ENCODE data around the gene ADARB1. TPM values are rescaled to one million over a fixed set of nuclear protein-coding genes. Genes with fewer than 3 reads are reported as not detected.

ADARB1 gene
- polyA plus RNA-seq, 3 donors from 2014 or later, result 3.0 to 4.5 (median 3.4) TPM

DNA sequence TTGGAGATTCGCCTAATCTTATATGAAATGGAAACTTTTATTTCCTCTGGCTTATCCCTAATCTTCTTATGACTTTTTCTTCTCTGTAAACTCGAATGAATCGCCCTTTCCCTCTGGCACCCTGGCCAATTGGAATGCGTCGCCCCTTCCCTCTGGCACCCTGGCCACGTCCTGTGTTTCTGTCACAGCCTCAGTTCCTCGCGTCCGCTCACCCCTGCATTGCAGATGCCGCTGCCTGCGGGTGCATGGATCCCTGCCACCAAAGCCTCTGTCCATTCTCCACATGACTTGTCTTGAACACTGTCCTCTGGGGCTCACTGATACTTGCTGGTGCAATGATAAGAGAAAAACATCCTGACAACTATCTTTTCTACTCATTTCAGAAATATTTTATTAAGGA is 104.6 kb downstream of the ADARB1 start:
- Mint-ChIP-seq H3K4me1 (no peaks in the 10 kb centered on the region), H3K27me3 (ENCODE audit: low read depth in 3 of 3) (peaks cover 0 to 2% (median 2%) of the 10 kb centered on the region in 3 donors)

DNA sequence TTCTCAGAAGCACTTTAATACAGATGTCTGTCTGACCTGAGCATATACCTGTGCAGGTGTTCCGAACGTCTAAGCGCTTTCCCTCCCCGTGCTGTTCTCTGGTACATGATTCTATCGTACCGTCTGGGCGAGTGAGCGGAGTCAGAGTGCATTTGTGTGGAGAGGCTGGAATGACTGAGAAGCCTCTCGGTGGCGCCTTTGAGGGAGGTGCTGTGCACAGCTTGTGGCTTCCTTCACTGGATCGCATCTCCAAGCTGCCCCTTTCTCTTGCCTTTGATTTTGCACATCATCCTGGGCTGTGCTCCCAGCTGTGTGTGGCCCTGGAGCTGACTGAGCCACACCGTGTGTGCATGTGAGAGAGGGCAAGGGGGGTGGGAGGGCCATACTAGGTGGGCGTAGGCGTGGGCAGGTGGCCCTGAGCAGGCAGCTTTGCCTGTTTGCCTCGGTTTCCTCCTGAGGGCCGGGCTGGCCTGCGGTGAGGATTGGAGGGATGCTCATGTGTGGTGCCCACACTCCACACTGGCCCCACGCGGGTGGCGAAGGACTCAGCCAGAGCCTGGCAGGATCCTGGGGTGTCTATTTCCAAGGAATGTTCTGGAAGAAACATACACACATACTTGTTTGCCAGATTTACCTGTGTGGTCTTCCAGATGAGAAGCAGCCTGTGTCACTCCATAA is 105.3 kb downstream of the ADARB1 start:
- Mint-ChIP-seq H3K4me3 (no peak overlapping the region), H3K36me3 (peaks cover 20 to 28% (median 26%) of the 10 kb centered on the region in 3 donors), H3K4me1 (no peaks in the 10 kb centered on the region), H3K9me3 (no peaks in the 10 kb centered on the region), H3K27me3 (ENCODE audit: low read depth in 3 of 3) (peaks cover 0 to 2% (median 2%) of the 10 kb centered on the region in 3 donors), H3K27ac (no peak overlapping the region)
- DNase-seq, result no peak

More for the DNA sequence above, 104.6 kb downstream of the ADARB1 start:
- Mint-ChIP-seq H3K9me3 (no peaks in the 10 kb centered on the region), H3K4me3 (no peak overlapping the region), H3K27ac (no peak overlapping the region), H3K36me3 (peaks cover 20 to 28% (median 26%) of the 10 kb centered on the region in 3 donors)
- DNase-seq, result no peak

DNA sequence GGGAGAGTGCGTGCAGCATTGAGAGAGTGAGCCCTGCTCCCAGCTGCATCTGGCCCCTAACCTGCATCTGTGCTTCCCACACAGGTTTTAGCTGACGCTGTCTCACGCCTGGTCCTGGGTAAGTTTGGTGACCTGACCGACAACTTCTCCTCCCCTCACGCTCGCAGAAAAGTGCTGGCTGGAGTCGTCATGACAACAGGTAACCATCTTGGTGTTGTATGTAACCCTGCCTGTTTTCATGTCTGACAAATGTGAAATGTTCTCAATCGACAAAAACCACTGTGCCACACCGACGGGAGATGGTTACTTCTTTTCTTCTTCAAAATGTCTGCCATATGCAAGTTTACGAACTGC is 105.8 kb downstream of the ADARB1 start:
- no peak overlapping the region for H3K27ac Mint-ChIP-seq
- peaks cover 21 to 33% (median 28%) of the 10 kb centered on the region in 3 donors for H3K36me3 Mint-ChIP-seq
- no peaks in the 10 kb centered on the region for H3K4me1 Mint-ChIP-seq

DNA sequence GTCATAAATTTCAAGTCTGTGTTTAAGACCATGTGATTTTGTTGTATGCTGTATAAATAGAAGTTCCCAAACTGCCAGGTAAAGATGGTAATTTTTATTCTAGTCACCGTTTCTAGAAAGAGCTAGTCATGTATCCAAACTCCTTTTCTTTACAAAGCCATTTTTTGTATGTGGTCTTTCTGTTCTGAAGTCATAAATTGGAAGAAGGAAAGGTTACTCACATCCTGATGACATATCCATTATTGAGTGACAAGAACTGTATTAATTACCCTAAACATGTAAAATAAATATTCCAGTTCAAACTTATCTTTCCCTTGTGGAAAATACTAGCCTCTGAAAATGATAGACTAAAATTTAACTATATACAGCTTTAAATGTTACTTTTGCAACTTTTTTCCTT is 108.6 kb downstream of the ADARB1 start:
- Mint-ChIP-seq H3K4me3 (no peak overlapping the region), H3K27me3 (ENCODE audit: low read depth in 3 of 3) (peaks cover 0 to 2% (median 2%) of the 10 kb centered on the region in 3 donors), H3K27ac (no peak overlapping the region), H3K9me3 (peaks cover 9 to 20% (median 14%) of the 10 kb centered on the region in 6 donors), H3K36me3 (peaks cover 37 to 54% (median 44%) of the 10 kb centered on the region in 3 donors), H3K4me1 (no peaks in the 10 kb centered on the region)
- no peak for DNase-seq

More for the DNA sequence above, 105.8 kb downstream of the ADARB1 start:
- no peaks in the 10 kb centered on the region for H3K9me3 Mint-ChIP-seq
- H3K4me3 Mint-ChIP-seq, result no peak overlapping the region
- H3K27me3 Mint-ChIP-seq (ENCODE audit: low read depth in 3 of 3), result peaks cover 0 to 2% (median 2%) of the 10 kb centered on the region in 3 donors
- no peak for DNase-seq

DNA sequence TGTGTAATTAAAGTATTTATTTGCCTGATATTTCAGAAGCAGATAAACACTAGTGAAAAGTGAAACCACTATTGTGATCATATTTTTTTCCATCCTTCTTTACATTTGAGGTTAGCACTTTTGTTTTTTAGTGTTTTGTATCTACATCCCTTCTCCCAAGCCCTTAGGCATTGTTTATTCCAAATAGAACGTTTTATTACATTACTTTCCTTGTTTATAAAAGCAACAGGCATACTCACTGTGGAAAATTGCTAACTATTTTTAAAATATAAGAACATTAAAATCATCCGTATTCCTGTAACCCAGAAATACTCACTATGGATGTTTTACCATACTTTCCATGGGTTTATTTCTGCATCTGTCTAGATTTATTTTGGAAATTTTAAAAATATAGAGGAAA is 109.5 kb downstream of the ADARB1 start:
- Mint-ChIP-seq H3K27ac (peak overlapping the region in 1 of 6 donors; percentile 39), H3K4me3 (no peak overlapping the region), H3K4me1 (no peaks in the 10 kb centered on the region), H3K9me3 (peaks cover 15 to 29% (median 23%) of the 10 kb centered on the region in 6 donors), H3K27me3 (ENCODE audit: low read depth in 3 of 3) (peaks cover 0 to 5% (median 2%) of the 10 kb centered on the region in 3 donors), H3K36me3 (peaks cover 42 to 61% (median 49%) of the 10 kb centered on the region in 3 donors)
- no peak for DNase-seq

DNA sequence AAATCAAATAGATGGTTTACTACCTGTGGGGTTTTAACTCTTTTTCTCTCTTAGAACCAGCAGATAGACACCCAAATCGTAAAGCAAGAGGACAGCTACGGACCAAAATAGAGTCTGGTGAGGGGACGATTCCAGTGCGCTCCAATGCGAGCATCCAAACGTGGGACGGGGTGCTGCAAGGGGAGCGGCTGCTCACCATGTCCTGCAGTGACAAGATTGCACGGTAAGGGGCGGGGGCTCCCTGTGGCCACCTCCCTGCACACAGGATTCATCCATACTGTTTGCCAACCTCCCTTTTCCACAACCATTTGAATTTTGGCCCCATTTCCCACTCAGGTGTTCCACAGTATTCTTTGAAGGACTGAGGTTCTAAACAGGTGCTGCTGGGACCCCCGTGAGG is 110.5 kb downstream of the ADARB1 start:
- Mint-ChIP-seq H3K27ac (no peak overlapping the region), H3K9me3 (peaks cover 15 to 39% (median 32%) of the 10 kb centered on the region in 6 donors), H3K4me3 (no peak overlapping the region), H3K27me3 (ENCODE audit: low read depth in 3 of 3) (peaks cover 0 to 5% (median 2%) of the 10 kb centered on the region in 3 donors), H3K4me1 (no peaks in the 10 kb centered on the region), H3K36me3 (peaks cover 52 to 71% (median 56%) of the 10 kb centered on the region in 3 donors)
- no peak for DNase-seq

DNA sequence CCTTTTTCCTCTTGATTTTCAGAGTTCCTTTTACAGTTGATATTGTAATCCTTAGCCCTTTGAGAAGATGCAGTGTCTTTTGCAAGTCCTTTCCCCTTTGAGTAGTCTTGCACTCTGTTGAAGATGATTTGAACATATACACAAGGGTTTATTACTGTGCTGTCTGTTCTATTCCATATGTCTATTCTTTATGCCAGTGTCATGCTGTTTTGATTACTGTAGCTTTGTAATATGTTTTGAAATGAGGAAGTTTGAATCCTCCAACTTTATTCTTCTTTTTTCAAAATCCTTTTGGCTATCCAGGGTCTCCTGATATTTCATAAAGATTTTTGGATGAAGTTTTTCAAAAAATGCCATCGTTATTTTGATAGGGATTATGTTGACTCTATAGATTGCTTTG is 112.3 kb downstream of the ADARB1 start:
- peaks cover 26 to 53% (median 45%) of the 10 kb centered on the region in 6 donors for H3K9me3 Mint-ChIP-seq
- H3K27me3 Mint-ChIP-seq (ENCODE audit: low read depth in 3 of 3), result peaks cover 0 to 8% (median 0%) of the 10 kb centered on the region in 3 donors
- H3K36me3 Mint-ChIP-seq, result peaks cover 65 to 81% (median 67%) of the 10 kb centered on the region in 3 donors
- no peaks in the 10 kb centered on the region for H3K4me1 Mint-ChIP-seq
- no peak overlapping the region for H3K27ac Mint-ChIP-seq
- no peak overlapping the region for H3K4me3 Mint-ChIP-seq
- DNase-seq, result no peak

DNA sequence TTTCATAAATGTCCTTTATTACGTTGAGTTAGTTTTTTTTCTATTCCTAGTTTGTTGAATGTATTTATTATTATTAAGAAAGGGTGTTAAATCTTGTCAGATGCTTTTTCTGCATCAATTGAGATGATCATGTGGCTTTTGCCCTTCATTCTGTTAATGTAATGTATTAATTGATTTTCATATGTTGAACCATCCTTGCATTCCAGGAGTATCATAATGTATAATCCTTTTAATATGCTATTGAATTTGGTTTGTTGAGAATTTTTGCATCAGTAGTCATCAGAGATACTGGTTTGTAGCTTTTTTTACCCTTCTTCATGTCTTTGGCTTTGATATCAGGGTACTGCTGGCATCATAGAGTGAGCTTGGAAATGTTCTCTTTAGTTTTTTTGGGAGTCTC is 113.3 kb downstream of the ADARB1 start:
- no peak overlapping the region for H3K27ac Mint-ChIP-seq
- H3K4me1 Mint-ChIP-seq, result no peaks in the 10 kb centered on the region
- no peak overlapping the region for H3K4me3 Mint-ChIP-seq
- peaks cover 26 to 53% (median 45%) of the 10 kb centered on the region in 6 donors for H3K9me3 Mint-ChIP-seq
- peaks cover 0 to 8% (median 4%) of the 10 kb centered on the region in 3 donors for H3K27me3 Mint-ChIP-seq (ENCODE audit: low read depth in 3 of 3)
- DNase-seq, result no peak
- H3K36me3 Mint-ChIP-seq, result peaks cover 69 to 81% (median 73%) of the 10 kb centered on the region in 3 donors

DNA sequence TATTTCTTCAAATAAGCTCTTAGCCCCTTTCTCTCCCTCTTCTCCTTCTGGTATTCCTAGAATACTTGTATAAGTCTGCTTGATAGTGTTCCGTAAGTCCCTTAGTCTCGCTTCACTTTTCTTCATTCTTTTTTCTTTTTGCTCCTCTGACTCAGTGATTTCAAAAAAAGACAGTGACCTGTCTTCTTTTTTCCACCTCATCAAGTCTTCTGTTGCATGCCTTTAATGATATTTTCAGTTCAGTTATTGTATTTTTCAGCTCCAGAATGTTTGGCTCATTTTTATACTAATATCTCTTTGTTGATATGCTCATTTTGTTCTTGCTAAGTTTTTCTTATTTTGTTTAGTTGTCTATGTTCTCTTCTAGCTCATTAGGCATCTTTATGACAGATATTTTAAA is 115.6 kb downstream of the ADARB1 start:
- DNase-seq, result no peak
- Mint-ChIP-seq H3K27me3 (ENCODE audit: low read depth in 3 of 3) (peaks cover 0 to 8% (median 4%) of the 10 kb centered on the region in 3 donors), H3K27ac (no peak overlapping the region), H3K36me3 (peaks cover 71 to 86% (median 81%) of the 10 kb centered on the region in 3 donors), H3K4me3 (no peak overlapping the region), H3K4me1 (no peaks in the 10 kb centered on the region), H3K9me3 (peaks cover 26 to 53% (median 45%) of the 10 kb centered on the region in 6 donors)

DNA sequence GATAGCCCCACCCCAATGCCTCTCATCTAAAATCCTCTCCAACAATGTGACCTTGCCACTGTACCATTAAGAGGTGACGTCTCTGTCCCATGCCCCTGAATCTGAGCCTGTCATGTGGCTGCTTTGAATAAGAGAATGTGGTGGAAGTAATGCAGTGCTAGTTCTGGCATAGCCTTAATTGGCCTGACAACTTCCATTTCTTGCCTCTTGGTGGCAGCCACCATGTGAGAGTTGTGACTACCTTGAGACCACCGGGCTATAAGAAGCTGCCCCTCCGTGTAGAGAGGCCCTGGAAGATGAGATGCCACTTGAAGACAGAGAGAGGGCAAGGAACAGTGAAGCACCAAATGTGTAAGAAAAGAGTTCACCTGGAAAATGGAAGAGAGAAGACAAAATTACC is 118.0 kb downstream of the ADARB1 start:
- no peak for DNase-seq
- Mint-ChIP-seq H3K9me3 (peaks cover 21 to 39% (median 36%) of the 10 kb centered on the region in 6 donors), H3K36me3 (peaks cover 62 to 75% (median 66%) of the 10 kb centered on the region in 3 donors), H3K4me1 (no peaks in the 10 kb centered on the region), H3K27me3 (ENCODE audit: low read depth in 3 of 3) (peaks cover 0 to 8% (median 7%) of the 10 kb centered on the region in 3 donors), H3K4me3 (no peak overlapping the region), H3K27ac (no peak overlapping the region)

DNA sequence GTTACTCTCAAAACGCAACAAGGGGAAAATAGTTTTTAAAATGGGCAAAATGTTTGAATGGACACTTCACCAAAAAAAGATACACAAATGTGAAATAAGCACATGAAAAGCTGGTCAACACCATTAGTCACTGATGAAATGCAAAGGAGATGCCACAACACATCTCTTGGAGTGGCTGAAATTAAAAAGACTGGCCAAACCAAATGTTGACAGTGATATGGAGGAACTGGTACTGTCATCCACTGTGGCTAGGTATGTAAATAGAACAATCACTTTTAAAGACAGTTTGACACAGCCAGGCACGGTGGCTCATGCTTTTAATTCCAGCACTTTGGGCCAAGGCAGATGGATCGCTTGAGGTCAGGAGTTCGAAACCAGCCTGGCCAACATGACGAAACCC is 122.2 kb downstream of the ADARB1 start:
- no peak overlapping the region for H3K4me3 Mint-ChIP-seq
- no peaks in the 10 kb centered on the region for H3K9me3 Mint-ChIP-seq
- peaks cover 26 to 50% (median 32%) of the 10 kb centered on the region in 3 donors for H3K36me3 Mint-ChIP-seq
- peaks cover 8% of the 10 kb centered on the region in 2 donors for H3K4me1 Mint-ChIP-seq
- DNase-seq, result no peak
- H3K27ac Mint-ChIP-seq, result no peak overlapping the region
- peaks cover 0 to 7% (median 0%) of the 10 kb centered on the region in 3 donors for H3K27me3 Mint-ChIP-seq (ENCODE audit: low read depth in 3 of 3)

DNA sequence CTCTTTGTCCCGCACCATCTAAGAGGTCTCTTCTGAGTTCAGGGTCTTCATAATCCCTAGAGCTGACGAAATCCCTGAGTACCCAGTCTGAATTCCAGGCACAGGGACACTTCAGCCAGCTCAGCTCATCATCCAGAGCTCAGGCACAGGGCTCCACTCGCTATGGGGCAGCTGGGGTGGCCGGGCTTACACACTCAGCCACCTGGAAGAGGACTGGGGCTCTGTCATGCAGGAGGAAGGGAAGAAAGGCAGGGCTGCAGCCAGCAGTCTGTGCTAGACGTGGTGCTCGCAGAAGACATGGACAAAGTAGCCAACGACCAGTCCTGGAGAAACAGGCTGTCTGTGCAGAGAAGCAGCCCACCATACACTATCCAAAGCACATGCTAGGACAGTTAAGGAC is 124.8 kb downstream of the ADARB1 start:
- Mint-ChIP-seq H3K4me1 (peaks cover 8% of the 10 kb centered on the region in 2 donors), H3K9me3 (no peaks in the 10 kb centered on the region), H3K36me3 (peaks cover 20 to 32% (median 20%) of the 10 kb centered on the region in 3 donors), H3K27me3 (ENCODE audit: low read depth in 3 of 3) (peaks cover 0 to 7% (median 0%) of the 10 kb centered on the region in 3 donors), H3K27ac (no peak overlapping the region), H3K4me3 (no peak overlapping the region)
- no peak for DNase-seq

DNA sequence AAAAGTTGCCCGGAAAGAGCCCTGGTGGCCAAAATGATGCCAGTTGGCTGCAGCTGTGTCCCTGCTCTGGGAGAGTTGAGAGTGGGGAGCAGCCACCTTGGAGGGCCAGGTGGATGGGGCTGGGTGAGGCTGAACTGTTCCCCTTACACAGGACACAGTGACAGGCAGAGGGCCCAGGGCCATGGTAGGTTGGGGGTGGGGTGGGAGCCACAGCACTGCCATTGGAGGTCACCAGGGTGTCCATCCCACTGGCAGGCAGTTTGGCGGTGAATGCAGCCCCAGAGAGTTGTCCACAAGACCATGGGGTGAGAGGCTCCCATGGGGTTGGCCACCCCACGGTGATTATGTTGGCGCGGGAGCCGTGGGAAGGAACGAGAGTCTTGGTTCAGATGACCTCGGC is 125.7 kb downstream of the ADARB1 start:
- no peaks in the 10 kb centered on the region for H3K9me3 Mint-ChIP-seq
- H3K36me3 Mint-ChIP-seq, result peaks cover 18 to 23% (median 20%) of the 10 kb centered on the region in 3 donors
- peaks cover 8% of the 10 kb centered on the region in 2 donors for H3K4me1 Mint-ChIP-seq
- no peak overlapping the region for H3K4me3 Mint-ChIP-seq
- no peak for DNase-seq
- peaks cover 0 to 7% (median 0%) of the 10 kb centered on the region in 3 donors for H3K27me3 Mint-ChIP-seq (ENCODE audit: low read depth in 3 of 3)
- H3K27ac Mint-ChIP-seq, result no peak overlapping the region

DNA sequence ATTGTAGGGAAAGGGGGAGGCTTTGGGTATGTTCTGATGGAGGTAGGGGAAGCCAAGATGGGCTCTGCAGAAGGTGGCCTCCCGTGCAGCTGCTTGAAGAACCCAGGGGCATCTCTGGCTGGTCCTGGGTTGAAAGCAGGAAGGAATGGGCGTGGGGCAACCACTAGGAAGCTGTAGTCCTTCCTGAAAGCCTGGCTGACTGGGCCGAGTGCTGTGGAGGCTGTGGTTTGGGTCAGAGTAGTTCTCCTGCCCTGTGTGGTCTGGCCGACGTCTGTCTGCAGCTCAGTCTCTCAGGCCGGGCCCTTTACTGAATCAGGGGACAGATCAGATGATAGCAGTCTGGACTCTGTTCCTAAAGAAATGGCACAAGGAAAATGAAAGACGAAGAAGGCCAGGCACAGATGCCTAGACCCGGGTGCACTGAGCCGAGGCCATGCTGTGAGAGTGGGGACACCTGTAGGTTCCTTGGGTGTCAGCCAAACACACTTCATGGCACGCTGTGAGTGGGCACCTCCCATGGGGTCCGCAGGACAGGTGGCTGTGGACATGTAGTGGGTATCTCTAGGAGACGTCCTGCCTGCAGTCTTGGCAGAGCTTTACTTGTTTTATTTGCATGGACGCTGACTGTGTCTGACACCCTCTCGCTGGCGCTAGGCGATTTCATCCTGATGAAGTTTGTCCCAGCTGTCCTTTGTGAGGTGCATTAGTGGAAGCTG is 126.4 kb downstream of the ADARB1 start:
- no peak for DNase-seq

More for the DNA sequence above, 126.4 kb downstream of the ADARB1 start:
- Mint-ChIP-seq H3K4me3 (no peak overlapping the region), H3K36me3 (peaks cover 13 to 19% (median 15%) of the 10 kb centered on the region in 3 donors), H3K27me3 (ENCODE audit: low read depth in 3 of 3) (peaks cover 0 to 5% (median 0%) of the 10 kb centered on the region in 3 donors), H3K27ac (no peak overlapping the region), H3K4me1 (peaks cover 8% of the 10 kb centered on the region in 2 donors), H3K9me3 (no peaks in the 10 kb centered on the region)

Data from immature natural killer cell (primary cell).